ENCODE data around the gene DMRTA2. TPM values are rescaled to one million over a fixed set of nuclear protein-coding genes. Genes with fewer than 3 reads are reported as not detected.

DMRTA2 gene
- total RNA-seq = 1 to 10 TPM; 1.2 to 2.4 TPM
- polyA plus RNA-seq (2013, experiment 1 of 2) = 0.50 TPM
- polyA plus RNA-seq (2013, experiment 2 of 2) = 0.33 TPM
- long read RNA-seq, experiment 1 = 0 reads
- long read RNA-seq, experiment 2, partial matches to known transcripts = 0 of 5 reads
- long read RNA-seq, experiment 2, other reads (novel, unspliced or antisense) = 3 of 5 reads
- long read RNA-seq, experiment 3 = 0 reads
- long read RNA-seq, experiment 4, partial matches to known transcripts = 0 of 2 reads
- long read RNA-seq, experiment 4, other reads (novel, unspliced or antisense) = 2 of 2 reads

DNA sequence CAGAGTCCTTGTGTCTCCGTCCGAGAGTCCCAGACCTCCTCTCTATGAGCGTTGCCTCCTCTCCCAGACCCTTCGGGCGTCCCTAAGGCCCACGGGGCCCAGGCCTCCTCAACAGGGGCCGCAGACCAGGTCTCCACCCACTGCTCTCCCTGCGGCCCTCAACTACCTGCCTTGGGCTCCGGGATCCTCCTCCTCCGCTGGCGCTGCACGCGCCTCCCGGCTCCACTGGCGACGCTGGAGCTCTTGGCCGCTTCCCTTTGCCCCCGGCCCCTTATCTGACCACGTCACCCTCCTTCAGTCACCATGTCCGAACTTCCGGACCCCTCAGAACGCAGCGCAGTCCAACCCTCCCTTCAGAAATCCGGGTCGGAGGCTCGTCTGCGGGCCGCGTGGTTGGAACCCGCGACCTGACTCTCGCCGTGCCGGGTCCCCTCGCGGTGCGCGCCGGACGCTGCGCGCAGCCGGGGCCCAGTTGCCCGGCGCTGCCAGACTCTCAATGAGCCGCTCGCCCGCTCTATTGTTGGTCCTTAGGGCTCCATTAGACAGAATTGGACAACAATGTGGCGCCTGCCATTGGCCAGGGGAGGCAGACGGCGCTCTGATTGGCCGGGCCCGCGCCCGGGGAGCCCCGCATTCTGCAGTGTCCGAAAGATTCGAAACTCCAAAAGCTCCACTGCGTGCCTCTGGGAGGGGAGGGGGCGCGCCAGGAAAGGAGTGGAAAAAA is at the start of gene DMRTA2:
Gene DMRTA2 (minus strand): TSS at position 498 of the 724 bp plus-strand sequence. CDS start 1,907 bp downstream, outside the sequence.
- Mint-ChIP-seq H3K9me3 (peaks cover 2% of the 10 kb centered on the region), H3K4me3 (peak within 1 kb of the TSS; percentile 66), H3K27ac (no peak within 1 kb of the TSS), H3K4me1 (peaks cover 41% of the 10 kb centered on the region), H3K27me3 (ENCODE audit: insufficient read depth) (peaks cover 95% of the 10 kb centered on the region), H3K36me3 (ENCODE audit: low read depth) (no peaks in the 10 kb centered on the region)
- WGBS, 2 experiments (ENCODE audit: insufficient coverage in 1 of 2, insufficient read length in 1 of 2) = 0 to 1% methylated on average over 16 to 61 of the region's 61 CpGs
- no peaks in the 10 kb centered on the region for H3K9me3 ChIP-seq (ENCODE audit: control insufficient read depth, low read length)
- peaks cover 100% of the 10 kb centered on the region for H3K27me3 ChIP-seq (ENCODE audit: control insufficient read depth, insufficient read depth, low read length, poor library complexity, severe bottlenecking)
- H3K4me1 ChIP-seq (ENCODE audit: control insufficient read depth, insufficient read depth, low read length) = peaks cover 7% of the 10 kb centered on the region
- peak within 1 kb of the TSS; percentile 61 for H3K4me3 ChIP-seq (ENCODE audit: low read length)
- TF ChIP-seq, protein P1, sequence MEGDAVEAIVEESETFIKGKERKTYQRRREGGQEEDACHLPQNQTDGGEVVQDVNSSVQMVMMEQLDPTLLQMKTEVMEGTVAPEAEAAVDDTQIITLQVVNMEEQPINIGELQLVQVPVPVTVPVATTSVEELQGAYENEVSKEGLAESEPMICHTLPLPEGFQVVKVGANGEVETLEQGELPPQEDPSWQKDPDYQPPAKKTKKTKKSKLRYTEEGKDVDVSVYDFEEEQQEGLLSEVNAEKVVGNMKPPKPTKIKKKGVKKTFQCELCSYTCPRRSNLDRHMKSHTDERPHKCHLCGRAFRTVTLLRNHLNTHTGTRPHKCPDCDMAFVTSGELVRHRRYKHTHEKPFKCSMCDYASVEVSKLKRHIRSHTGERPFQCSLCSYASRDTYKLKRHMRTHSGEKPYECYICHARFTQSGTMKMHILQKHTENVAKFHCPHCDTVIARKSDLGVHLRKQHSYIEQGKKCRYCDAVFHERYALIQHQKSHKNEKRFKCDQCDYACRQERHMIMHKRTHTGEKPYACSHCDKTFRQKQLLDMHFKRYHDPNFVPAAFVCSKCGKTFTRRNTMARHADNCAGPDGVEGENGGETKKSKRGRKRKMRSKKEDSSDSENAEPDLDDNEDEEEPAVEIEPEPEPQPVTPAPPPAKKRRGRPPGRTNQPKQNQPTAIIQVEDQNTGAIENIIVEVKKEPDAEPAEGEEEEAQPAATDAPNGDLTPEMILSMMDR (conservative IDR thresholded peaks at IDR 0.05) = no peak
- no peaks in the 10 kb centered on the region for H3K36me3 ChIP-seq (ENCODE audit: control insufficient read depth, insufficient read depth, low read length)
- H3K27ac ChIP-seq (ENCODE audit: low read depth, low read length) = no peak within 1 kb of the TSS
- no peak within 1 kb of the TSS for H3K9ac ChIP-seq (ENCODE audit: extremely low read depth, low read length, poor library complexity, severe bottlenecking)
- peak; percentile 91 for DNase-seq

DNA sequence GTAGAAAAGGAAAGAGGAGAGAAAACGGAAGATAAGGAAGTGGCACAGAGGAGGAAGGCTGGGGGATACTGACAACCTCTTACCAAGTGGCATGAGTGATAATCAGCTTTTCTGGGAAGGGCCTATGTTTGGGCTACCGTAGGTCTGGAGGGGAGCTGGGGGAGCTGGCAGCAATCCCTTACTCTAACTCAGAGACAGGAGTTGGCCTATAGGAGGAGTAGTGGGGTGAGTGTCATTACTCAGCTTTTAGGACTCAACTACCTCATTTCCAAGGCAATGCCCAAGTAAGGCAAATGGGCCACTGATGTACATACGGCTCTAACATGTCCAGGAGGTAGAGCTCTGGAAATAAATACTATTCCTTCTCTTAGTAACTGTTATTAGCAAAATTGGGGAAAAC is 48.7 kb upstream of the DMRTA2 start:
- Histone ChIP-seq H3K4me3 (ENCODE audit: low read length) (no peak overlapping the region), H3K27ac (ENCODE audit: low read depth, low read length) (no peak overlapping the region), H3K9me3 (ENCODE audit: control insufficient read depth, low read length) (no peaks in the 10 kb centered on the region), H3K27me3 (ENCODE audit: control insufficient read depth, insufficient read depth, low read length, poor library complexity, severe bottlenecking) (no peaks in the 10 kb centered on the region), H3K9ac (ENCODE audit: extremely low read depth, low read length, poor library complexity, severe bottlenecking) (no peak overlapping the region), H3K4me1 (ENCODE audit: control insufficient read depth, insufficient read depth, low read length) (no peaks in the 10 kb centered on the region), H3K36me3 (ENCODE audit: control insufficient read depth, insufficient read depth, low read length) (peaks cover 13% of the 10 kb centered on the region)
- no peak for DNase-seq
- H3K36me3 Mint-ChIP-seq (ENCODE audit: low read depth) = no peaks in the 10 kb centered on the region
- H3K4me1 Mint-ChIP-seq = peaks cover 31% of the 10 kb centered on the region
- TF ChIP-seq, protein P1 (conservative IDR thresholded peaks at IDR 0.05) = peak; percentile 26
- no peak overlapping the region for H3K27ac Mint-ChIP-seq
- WGBS, 2 experiments (ENCODE audit: insufficient coverage in 1 of 2, insufficient read length in 1 of 2) = 95 to 100% methylated on average over 1 to 3 of the region's 3 CpGs
- H3K4me3 Mint-ChIP-seq = no peak overlapping the region
- H3K9me3 Mint-ChIP-seq = no peaks in the 10 kb centered on the region
- H3K27me3 Mint-ChIP-seq (ENCODE audit: insufficient read depth) = no peaks in the 10 kb centered on the region

DNA sequence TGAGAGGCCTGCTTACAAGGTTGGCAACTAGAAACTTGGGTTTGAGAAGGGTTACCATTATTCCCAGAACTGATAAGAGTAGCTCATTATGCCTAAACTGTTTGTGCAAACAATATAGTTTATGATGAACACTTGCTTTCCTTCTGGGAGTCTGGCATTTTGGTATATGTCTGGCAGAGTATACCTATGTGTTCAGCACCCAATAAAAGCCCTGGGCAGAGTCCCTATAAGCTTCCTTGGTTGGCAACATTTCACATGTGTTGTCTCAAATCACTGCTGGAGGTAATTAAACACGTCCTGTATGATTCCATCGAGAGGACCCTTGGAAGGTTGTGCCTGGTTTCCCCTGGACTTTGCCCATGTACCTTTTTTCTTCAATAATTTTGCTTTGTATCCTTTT is 39.7 kb upstream of the DMRTA2 start:
- H3K4me3 ChIP-seq (ENCODE audit: low read length) = no peak overlapping the region
- TF ChIP-seq, protein P1 (conservative IDR thresholded peaks at IDR 0.05) = no peak
- Mint-ChIP-seq H3K27ac (no peak overlapping the region), H3K27me3 (ENCODE audit: insufficient read depth) (no peaks in the 10 kb centered on the region), H3K9me3 (no peaks in the 10 kb centered on the region), H3K36me3 (ENCODE audit: low read depth) (no peaks in the 10 kb centered on the region), H3K4me1 (no peaks in the 10 kb centered on the region), H3K4me3 (no peak overlapping the region)
- H3K36me3 ChIP-seq (ENCODE audit: control insufficient read depth, insufficient read depth, low read length) = no peaks in the 10 kb centered on the region
- H3K9ac ChIP-seq (ENCODE audit: extremely low read depth, low read length, poor library complexity, severe bottlenecking) = no peak overlapping the region
- no peak overlapping the region for H3K27ac ChIP-seq (ENCODE audit: low read depth, low read length)
- H3K9me3 ChIP-seq (ENCODE audit: control insufficient read depth, low read length) = no peaks in the 10 kb centered on the region
- no peaks in the 10 kb centered on the region for H3K27me3 ChIP-seq (ENCODE audit: control insufficient read depth, insufficient read depth, low read length, poor library complexity, severe bottlenecking)
- WGBS, 2 experiments (ENCODE audit: insufficient coverage in 1 of 2, insufficient read length in 1 of 2) = 89 to 93% methylated on average over 2 of the region's 2 CpGs
- DNase-seq = no peak
- no peaks in the 10 kb centered on the region for H3K4me1 ChIP-seq (ENCODE audit: control insufficient read depth, insufficient read depth, low read length)

All from endodermal cell (in vitro differentiated cells).